GM12891 (cell line): ENCODE measurements around the gene SNX21. TPM values are rescaled to one million over a fixed set of nuclear protein-coding genes. Genes with fewer than 3 reads are reported as not detected.
"Not testable (repeated sequence)": the region's sequence is repeated elsewhere in the genome, so short reads cannot be mapped to it uniquely, and the experiment has no call there.

Source experiments
- DNase-seq: peaks from one replicate; pipeline ENCODE4 v3.0.0; 2011; ENCODE audit warnings: low spot score; ENCODE audit not compliant: insufficient read length
- FAIRE-seq: peaks from 2 replicates; lab custom pipeline; 2011; peaks lifted over from hg19 to GRCh38; lab: Jason Lieb, UNC
- PAX5 ChIP-seq: IDR thresholded peaks from 2 replicates; pipeline ENCODE4 v1.6.1; 2011; ENCODE audit warnings: low read length, moderate library complexity, mild to moderate bottlenecking; ENCODE audit not compliant: insufficient read depth, severe bottlenecking
- POLR2A ChIP-seq: IDR thresholded peaks from 2 replicates; pipeline ENCODE4 v1.6.1; 2011; ENCODE audit warnings: low read depth, low read length, control low read depth
- POLR2AphosphoS5 ChIP-seq: IDR thresholded peaks from 2 replicates; pipeline ENCODE4 v1.6.1; 2011; ENCODE audit warnings: low read depth, low read length, control low read depth
- POU2F2 ChIP-seq: IDR thresholded peaks from 2 replicates; pipeline ENCODE4 v1.6.1; 2011; ENCODE audit warnings: low read depth, mild to moderate bottlenecking, control low read depth, low read length, moderate library complexity
- SPI1 ChIP-seq: IDR thresholded peaks from 2 replicates; pipeline ENCODE4 v1.6.1; 2011; ENCODE audit warnings: low read depth, low read length, control low read depth
- TAF1 ChIP-seq: IDR thresholded peaks from 2 replicates; pipeline ENCODE4 v1.6.1; 2011; ENCODE audit warnings: low read depth, low read length, control low read depth
- polyA plus RNA-seq: library from polyadenylated mRNA; unstranded; fragments of >200 nt; gene quantifications from one replicate; pipeline ENCODE4 v1.2.1, GENCODE V29; 2012; ENCODE audit warnings: low read depth, missing spikeins, inconsistent platforms; ENCODE audit not compliant: missing spikeins

SNX21 gene
- 1.4 TPM for polyA plus RNA-seq

GRCh38 chr20:45833030-45833882, at the start of gene SNX21:
TSS of gene SNX21 (plus strand) at chr20:45833799. CDS start at chr20:45833920, 121 bp downstream.
- no peak for FAIRE-seq
- DNase-seq = peak; percentile 67
- TF ChIP-seq TAF1 = no peak

GRCh38 chr20:45788351-45788750, 45.2 kb upstream of the SNX21 start:
- no peak for TF ChIP-seq PAX5
- TF ChIP-seq POU2F2 = no peak
- no peak for TF ChIP-seq POLR2A
- DNase-seq (no peak), FAIRE-seq (no peak)

- FAIRE-seq (no peak), DNase-seq (peak; percentile 13)
- TF ChIP-seq SPI1 (peak; percentile 91), POLR2A (no peak)
These were observed 41.1 kb upstream of the SNX21 start for GRCh38 chr20:45792317-45793118.

DNA sequence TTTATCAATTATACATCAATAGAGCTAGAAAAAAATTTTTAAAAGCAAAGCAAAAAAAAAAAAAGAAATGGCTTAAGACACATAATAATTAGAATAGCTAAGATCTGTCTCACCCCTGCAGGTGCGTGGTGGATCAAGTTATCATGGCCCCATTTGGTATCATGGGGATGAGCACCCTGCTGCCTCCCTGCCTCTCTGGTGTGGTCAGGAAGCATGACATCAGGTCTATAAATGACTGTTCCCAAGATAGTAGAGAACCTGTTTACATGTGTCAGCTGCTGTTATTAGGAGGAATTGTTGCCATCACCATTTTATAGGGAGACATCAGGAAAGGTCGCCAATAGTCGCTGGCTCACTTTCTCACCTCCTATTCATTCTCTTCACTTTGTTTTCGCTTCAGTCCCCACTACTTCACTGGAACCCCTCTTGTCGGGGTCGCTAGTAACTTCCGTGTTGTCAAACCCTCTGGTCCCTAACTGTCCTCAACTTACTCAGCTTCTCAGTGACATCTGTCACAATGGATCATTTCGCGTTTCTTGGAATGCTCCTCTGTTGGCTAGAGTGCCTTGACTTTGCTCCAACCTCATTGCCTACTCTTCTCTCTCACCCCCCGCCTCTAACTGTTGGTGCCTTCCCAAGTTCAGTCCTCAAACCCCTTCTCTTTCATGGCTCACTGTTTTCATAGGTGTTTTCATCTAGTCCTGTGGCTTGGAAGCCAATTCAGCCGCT, 37.1 kb upstream of the SNX21 start:
- TF ChIP-seq SPI1 (no peak), PAX5 (no peak), TAF1 (no peak), POLR2AphosphoS5 (no peak), POLR2A (no peak), POU2F2 (no peak)
- DNase-seq = no peak
- no peak for FAIRE-seq

DNA sequence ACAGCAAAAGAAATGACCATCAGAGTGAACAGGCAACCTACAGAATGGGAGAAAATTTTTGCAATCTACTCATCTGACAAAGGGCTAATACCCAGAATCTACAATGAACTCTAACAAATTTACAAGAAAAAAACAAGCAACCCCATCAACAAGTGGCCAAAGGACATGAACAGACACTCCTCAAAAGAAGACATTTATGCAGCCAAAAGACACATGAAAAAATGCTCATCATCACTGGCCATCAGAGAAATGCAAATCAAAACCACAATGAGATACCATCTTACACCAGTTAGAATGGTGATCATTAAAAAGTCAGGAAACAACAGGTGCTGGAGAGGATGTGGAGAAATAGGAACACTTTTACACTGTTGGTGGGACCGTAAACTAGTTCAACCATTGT, 36.1 kb upstream of the SNX21 start:
- not testable (repeated sequence) for FAIRE-seq, DNase-seq

GRCh38 chr20:45797955-45798354, 35.6 kb upstream of the SNX21 start:
- DNase-seq, FAIRE-seq: not testable (repeated sequence)

DNA sequence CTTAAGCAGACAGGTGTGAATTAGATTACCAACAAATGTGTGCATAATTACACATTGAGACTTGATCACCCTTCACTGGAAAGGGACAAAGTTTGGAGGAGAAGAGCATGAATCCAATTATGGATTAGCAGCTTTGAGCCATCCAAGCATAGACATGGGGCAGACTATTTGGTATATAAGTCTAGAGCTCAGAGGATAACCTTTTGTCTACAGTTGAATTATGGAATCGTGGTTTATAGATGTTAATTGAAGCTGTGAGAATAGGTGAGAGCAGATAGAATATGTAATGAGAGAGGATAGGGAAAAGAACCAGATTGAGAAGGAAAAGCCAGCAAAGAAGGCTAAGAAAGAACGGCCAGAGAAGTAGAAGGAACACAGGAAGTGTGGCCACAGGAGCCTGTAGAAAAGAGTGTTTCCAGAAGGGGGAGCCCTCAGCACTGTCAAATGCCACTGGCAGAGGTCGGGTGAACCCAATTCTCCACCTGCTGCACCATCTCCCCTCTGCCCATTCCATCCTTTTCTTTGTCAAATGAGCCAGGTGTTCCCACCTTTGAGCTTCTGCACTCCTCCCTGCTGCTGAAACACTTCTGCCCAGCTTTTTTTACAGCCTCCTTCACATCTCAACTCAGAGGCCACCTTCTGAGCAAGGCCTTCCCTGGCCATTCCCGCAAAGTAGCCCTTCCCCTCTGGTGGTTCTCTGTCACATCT, 34.5 kb upstream of the SNX21 start:
- FAIRE-seq = no peak
- TF ChIP-seq POLR2A (no peak), SPI1 (0 out of 2 replicates have a peak, but pooled peaks have one; percentile 27)
- DNase-seq = peak; percentile 58

GRCh38 chr20:45801851-45802250, 31.7 kb upstream of the SNX21 start:
- TF ChIP-seq PAX5 (no peak), TAF1 (no peak), SPI1 (no peak), POLR2AphosphoS5 (no peak), POLR2A (no peak), POU2F2 (no peak)
- DNase-seq (no peak), FAIRE-seq (no peak)

DNA sequence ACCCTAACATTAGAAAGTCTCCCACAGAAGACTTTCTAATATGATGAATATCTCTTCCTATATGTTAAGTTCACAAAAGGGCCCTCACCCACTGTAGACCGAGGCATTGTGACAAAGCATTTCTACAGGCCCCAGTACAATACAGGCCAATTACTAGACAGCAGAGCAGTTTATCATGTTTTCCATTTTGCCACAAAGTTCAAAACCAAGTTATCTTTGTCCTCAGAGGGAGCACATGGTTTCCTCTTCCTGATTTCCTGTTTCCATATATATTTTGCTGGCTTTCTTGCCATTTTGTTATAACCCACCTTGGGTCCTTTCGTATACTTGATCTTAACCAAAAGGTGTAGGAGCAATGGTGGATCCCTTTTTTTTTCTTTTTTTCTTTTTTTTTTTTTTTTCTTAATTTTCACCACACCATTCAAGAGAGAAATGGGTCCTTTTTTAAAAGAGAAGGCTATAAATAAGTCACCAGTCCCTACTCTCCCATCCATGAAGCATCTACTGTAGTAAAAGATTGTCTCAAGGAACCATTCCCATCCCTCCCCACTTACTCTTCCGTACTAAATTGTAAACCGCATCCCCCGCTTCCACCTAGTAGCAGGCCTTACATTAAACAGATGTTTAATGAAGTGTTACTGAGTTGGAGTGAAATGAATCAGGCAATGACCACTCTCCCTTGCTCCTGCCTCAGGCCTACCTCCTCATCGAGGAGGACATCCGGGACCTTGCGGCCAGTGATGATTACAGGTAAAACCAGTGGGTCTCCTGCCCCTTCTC, 23.2 kb upstream of the SNX21 start:
- TF ChIP-seq POU2F2 (no peak), TAF1 (no peak), PAX5 (no peak), SPI1 (no peak), POLR2A (no peak), POLR2AphosphoS5 (no peak)
- DNase-seq (no peak), FAIRE-seq (no peak)
